ENCODE results near the gene FRMD1.

FRMD1 gene

DNA sequence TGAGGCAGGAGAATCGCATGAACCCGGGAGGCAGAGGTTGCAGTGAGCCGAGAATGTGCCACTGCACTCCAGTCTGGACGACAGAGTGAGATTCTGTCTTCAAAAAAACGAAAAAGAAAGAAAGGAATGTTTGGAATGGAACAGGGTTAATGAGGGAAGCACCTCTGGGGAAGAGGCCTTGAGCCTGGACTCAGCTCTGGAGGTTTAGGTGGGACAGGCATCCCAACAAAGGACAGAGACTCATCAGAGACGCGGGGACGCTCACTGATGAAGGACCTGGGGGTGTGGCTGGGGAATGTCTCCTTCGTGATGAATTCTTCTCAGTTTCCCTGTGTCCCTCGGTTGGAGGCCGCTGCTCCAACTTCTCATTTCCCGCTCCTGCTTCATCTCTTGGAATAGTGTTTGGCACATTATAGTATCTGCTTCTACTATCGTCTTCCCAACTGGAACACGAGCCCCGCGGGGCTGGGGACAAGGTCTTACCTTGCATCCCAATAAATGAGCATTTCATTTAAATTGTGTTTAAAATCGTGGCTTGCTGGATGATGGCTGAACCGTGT is 54.0 kb downstream of the FRMD1 start:
- Histone ChIP-seq H3K4me2 (ENCODE audit: low read length) (no peak overlapping the region), H3K27ac (ENCODE audit: low read depth, low read length) (no peak overlapping the region), H3K79me2 (ENCODE audit: control insufficient read depth, low read length) (no peaks in the 10 kb centered on the region)

DNA sequence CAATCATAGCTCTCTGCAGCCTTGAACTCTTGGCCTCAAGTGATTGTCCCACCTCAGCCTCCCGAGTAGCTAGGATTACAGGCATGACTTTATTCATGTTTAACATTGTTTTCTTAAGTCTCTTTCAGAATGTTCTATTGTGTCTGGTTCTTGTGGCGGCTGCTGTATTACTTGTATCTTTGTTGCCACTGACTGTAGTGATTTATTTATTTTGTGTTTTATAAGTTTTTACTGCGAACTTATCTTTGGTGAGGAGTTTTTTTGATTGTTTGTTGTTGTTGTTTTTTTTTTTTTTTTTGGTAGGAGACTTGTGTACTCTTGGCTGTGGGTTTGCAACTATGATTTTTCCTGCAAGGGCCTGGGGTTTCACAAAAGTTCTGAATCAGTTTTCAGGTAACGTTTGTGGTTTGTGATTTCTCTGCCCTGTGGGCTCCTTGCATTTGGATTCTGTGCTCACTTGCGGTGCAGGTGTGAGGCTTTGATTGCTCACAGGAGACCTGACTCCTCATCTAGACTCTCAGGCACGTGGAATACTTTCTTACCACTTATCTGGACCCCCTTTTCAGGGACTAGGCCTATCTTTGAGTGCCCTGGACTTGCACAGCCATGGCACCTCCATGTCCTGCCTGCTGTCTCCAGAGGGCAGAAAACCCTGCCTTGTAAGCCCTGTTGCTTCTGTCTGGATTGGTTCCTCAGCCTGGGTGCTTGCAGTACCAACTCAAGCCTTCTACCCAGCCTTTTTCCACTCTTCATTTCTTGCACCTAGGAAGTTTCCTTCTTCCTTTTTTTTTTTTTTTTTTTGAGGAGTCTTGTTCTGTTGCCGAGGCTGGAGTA is 56.3 kb downstream of the FRMD1 start:
- no peaks in the 10 kb centered on the region for H3K36me3 ChIP-seq (ENCODE audit: control insufficient read depth, low read length)
- no peaks in the 10 kb centered on the region for H3K79me2 ChIP-seq (ENCODE audit: control insufficient read depth, low read length)
- H3K27me3 ChIP-seq (ENCODE audit: control insufficient read depth, low read length) = no peaks in the 10 kb centered on the region
- H3K9me2 ChIP-seq (replicated peaks; ENCODE audit: control insufficient read depth, low read length) = no peaks in the 10 kb centered on the region
- no peak overlapping the region for H3K27ac ChIP-seq (ENCODE audit: low read depth, low read length)
- H3F3A ChIP-seq (ENCODE audit: control insufficient read depth, insufficient read depth) = no peaks in the 10 kb centered on the region
- TF ChIP-seq EZH2phosphoT487 (IDR thresholded peaks at IDR 0.05; ENCODE audit: borderline replicate concordance, low read length) = no peak
- H3K4me3 ChIP-seq (ENCODE audit: low read length) = no peak overlapping the region
- no peaks in the 10 kb centered on the region for H3K9me3 ChIP-seq (ENCODE audit: control insufficient read depth, insufficient read depth, low read length)
- no peak overlapping the region for H3K4me2 ChIP-seq (ENCODE audit: low read length)
- no peaks in the 10 kb centered on the region for H4K20me1 ChIP-seq (ENCODE audit: control insufficient read depth, insufficient read depth, low read depth, low read length)
- H3K4me1 ChIP-seq (ENCODE audit: control insufficient read depth, low read length) = no peaks in the 10 kb centered on the region

More for the DNA sequence above, 54.0 kb downstream of the FRMD1 start:
- no peak for TF ChIP-seq EZH2phosphoT487 (IDR thresholded peaks at IDR 0.05; ENCODE audit: borderline replicate concordance, low read length)
- TF ChIP-seq, protein P1, sequence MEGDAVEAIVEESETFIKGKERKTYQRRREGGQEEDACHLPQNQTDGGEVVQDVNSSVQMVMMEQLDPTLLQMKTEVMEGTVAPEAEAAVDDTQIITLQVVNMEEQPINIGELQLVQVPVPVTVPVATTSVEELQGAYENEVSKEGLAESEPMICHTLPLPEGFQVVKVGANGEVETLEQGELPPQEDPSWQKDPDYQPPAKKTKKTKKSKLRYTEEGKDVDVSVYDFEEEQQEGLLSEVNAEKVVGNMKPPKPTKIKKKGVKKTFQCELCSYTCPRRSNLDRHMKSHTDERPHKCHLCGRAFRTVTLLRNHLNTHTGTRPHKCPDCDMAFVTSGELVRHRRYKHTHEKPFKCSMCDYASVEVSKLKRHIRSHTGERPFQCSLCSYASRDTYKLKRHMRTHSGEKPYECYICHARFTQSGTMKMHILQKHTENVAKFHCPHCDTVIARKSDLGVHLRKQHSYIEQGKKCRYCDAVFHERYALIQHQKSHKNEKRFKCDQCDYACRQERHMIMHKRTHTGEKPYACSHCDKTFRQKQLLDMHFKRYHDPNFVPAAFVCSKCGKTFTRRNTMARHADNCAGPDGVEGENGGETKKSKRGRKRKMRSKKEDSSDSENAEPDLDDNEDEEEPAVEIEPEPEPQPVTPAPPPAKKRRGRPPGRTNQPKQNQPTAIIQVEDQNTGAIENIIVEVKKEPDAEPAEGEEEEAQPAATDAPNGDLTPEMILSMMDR (IDR thresholded peaks at IDR 0.05; ENCODE audit: low read depth, low read length, poor library complexity, severe bottlenecking) = no peak
- Histone ChIP-seq H3K9me3 (ENCODE audit: control insufficient read depth, insufficient read depth, low read length) (no peaks in the 10 kb centered on the region), H3K4me3 (ENCODE audit: low read length) (no peak overlapping the region), H4K20me1 (ENCODE audit: control insufficient read depth, insufficient read depth, low read depth, low read length) (no peaks in the 10 kb centered on the region), H3K27me3 (ENCODE audit: control insufficient read depth, low read length) (no peaks in the 10 kb centered on the region), H3K36me3 (ENCODE audit: control insufficient read depth, low read length) (no peaks in the 10 kb centered on the region), H3F3A (ENCODE audit: control insufficient read depth, insufficient read depth) (no peaks in the 10 kb centered on the region), H3K4me1 (ENCODE audit: control insufficient read depth, low read length) (no peaks in the 10 kb centered on the region), H3K9me2 (replicated peaks; ENCODE audit: control insufficient read depth, low read length) (no peaks in the 10 kb centered on the region)

DNA sequence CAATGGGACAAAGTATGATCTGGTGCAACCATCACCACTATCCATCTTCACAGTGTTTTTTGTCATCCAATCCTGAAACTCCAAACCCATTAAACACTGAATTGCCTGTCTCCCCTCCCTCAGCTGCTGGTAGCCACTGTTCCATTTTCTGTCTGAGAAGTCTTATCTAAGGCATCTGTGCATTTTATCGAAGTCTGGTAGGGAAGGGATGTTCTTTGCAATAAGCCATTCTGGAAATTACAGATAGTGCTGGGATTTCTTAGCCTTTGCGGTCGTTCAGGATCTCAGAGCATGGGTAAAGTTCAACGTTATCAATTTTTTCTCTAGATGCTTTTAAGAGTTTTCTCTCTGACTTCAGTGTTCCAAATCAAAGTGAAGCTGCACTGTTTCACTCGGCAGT is 57.4 kb downstream of the FRMD1 start:
- Histone ChIP-seq H3K27me3 (ENCODE audit: control insufficient read depth, low read length) (no peaks in the 10 kb centered on the region), H3K9me3 (ENCODE audit: control insufficient read depth, insufficient read depth, low read length) (no peaks in the 10 kb centered on the region), H3K9me2 (replicated peaks; ENCODE audit: control insufficient read depth, low read length) (no peaks in the 10 kb centered on the region), H3K4me1 (ENCODE audit: control insufficient read depth, low read length) (no peaks in the 10 kb centered on the region), H3K36me3 (ENCODE audit: control insufficient read depth, low read length) (no peaks in the 10 kb centered on the region), H3K27ac (ENCODE audit: low read depth, low read length) (no peak overlapping the region), H3K4me3 (ENCODE audit: low read length) (no peak overlapping the region), H3K4me2 (ENCODE audit: low read length) (no peak overlapping the region), H3K79me2 (ENCODE audit: control insufficient read depth, low read length) (no peaks in the 10 kb centered on the region), H3F3A (ENCODE audit: control insufficient read depth, insufficient read depth) (no peaks in the 10 kb centered on the region), H4K20me1 (ENCODE audit: control insufficient read depth, insufficient read depth, low read depth, low read length) (no peaks in the 10 kb centered on the region)
- TF ChIP-seq, protein P1 (IDR thresholded peaks at IDR 0.05; ENCODE audit: low read depth, low read length, poor library complexity, severe bottlenecking) = no peak
- no peak for TF ChIP-seq EZH2phosphoT487 (IDR thresholded peaks at IDR 0.05; ENCODE audit: borderline replicate concordance, low read length)

DNA sequence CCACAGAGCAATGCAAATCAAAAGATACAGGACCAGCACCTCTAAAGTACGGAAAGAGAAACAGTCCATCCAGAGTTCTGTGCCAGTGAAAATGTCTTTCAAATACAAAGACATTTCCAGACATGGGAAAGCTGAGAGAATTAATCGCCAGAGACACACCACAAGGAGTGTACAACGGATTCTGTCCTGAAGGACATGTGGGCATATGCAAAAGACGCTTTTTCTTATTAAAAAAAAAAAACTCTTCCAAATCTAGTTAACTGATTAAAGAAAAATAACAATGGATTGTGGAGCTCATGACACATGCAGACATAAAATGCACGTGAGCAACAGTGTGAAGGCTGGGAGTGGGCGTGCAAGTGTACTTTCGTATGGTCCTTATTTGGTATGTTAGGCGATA is 58.8 kb downstream of the FRMD1 start:
- Histone ChIP-seq H3K36me3 (ENCODE audit: control insufficient read depth, low read length) (no peaks in the 10 kb centered on the region), H3K4me1 (ENCODE audit: control insufficient read depth, low read length) (no peaks in the 10 kb centered on the region), H3K9me2 (replicated peaks; ENCODE audit: control insufficient read depth, low read length) (no peaks in the 10 kb centered on the region), H3F3A (ENCODE audit: control insufficient read depth, insufficient read depth) (no peaks in the 10 kb centered on the region), H3K27me3 (ENCODE audit: control insufficient read depth, low read length) (no peaks in the 10 kb centered on the region), H3K79me2 (ENCODE audit: control insufficient read depth, low read length) (no peaks in the 10 kb centered on the region), H3K9me3 (ENCODE audit: control insufficient read depth, insufficient read depth, low read length) (no peaks in the 10 kb centered on the region), H3K4me2 (ENCODE audit: low read length) (no peak overlapping the region), H3K4me3 (ENCODE audit: low read length) (no peak overlapping the region), H4K20me1 (ENCODE audit: control insufficient read depth, insufficient read depth, low read depth, low read length) (no peaks in the 10 kb centered on the region), H3K27ac (ENCODE audit: low read depth, low read length) (no peak overlapping the region)
- TF ChIP-seq EZH2phosphoT487 (IDR thresholded peaks at IDR 0.05; ENCODE audit: borderline replicate concordance, low read length) = no peak
- TF ChIP-seq, protein P1 (IDR thresholded peaks at IDR 0.05; ENCODE audit: low read depth, low read length, poor library complexity, severe bottlenecking) = no peak

Measured in DOHH2 (cell line).